ENCODE results near the gene CIZ1. TPM values are rescaled to one million over a fixed set of nuclear protein-coding genes. Genes with fewer than 3 reads are reported as not detected.

The CIZ1 gene
- total and polyA plus RNA-seq, 2 of the 13 experiments (the other 11 are each of a cell fraction or from before 2014, with no cell fraction given): 30.6 to 50.3 TPM

GRCh38 chr9:128159784-128160602 lies 31.4 kb downstream of the CIZ1 start, which contains the start of gene BBLN (continued):
- TF ChIP-seq GPBP1L1 (CRISPR knock-in tag; IDR thresholded peaks at IDR 0.05): no peak
- no peak for TF ChIP-seq NR1H2 (CRISPR knock-in tag; IDR thresholded peaks at IDR 0.05; ENCODE audit: borderline replicate concordance, low read depth)
- no peak for TF ChIP-seq ATF7 (IDR thresholded peaks at IDR 0.05)
- TF ChIP-seq ATF7 (CRISPR knock-in tag; IDR thresholded peaks at IDR 0.05): no peak
- TF ChIP-seq PPARG (CRISPR knock-in tag; conservative IDR thresholded peaks at IDR 0.05): no peak
- TF ChIP-seq ELF4 (CRISPR knock-in tag; IDR thresholded peaks at IDR 0.05; ENCODE audit: borderline replicate concordance): no peak
- TF ChIP-seq ZFP62 (CRISPR knock-in tag; IDR thresholded peaks at IDR 0.05): no peak
- TF ChIP-seq SETDB1 (CRISPR knock-in tag; IDR thresholded peaks at IDR 0.05; ENCODE audit: borderline replicate concordance): no peak
- TF ChIP-seq CHCHD3 (CRISPR knock-in tag; IDR thresholded peaks at IDR 0.05): no peak
- no peak for TF ChIP-seq ADNP (CRISPR knock-in tag; IDR thresholded peaks at IDR 0.05)
- no peak for TF ChIP-seq JUND (CRISPR knock-in tag; IDR thresholded peaks at IDR 0.05)
- no peak; the same call in 1 of the 2 replicates for TF ChIP-seq ZBTB2 (CRISPR knock-in tag; IDR thresholded peaks at IDR 0.05; ENCODE audit: low read depth)
- no peak for TF ChIP-seq ZNF180 (CRISPR knock-in tag; IDR thresholded peaks at IDR 0.05; ENCODE audit: borderline replicate concordance, low read depth)
- TF ChIP-seq PTBP1 (IDR thresholded peaks at IDR 0.05; ENCODE audit: low read depth, low read length, poor library complexity, severe bottlenecking): no peak
- peak; percentile 72 for TF ChIP-seq ZFX (CRISPR knock-in tag; IDR thresholded peaks at IDR 0.05; ENCODE audit: low read depth)
- no peak; the same call in 1 of the 2 replicates for TF ChIP-seq EEA1 (CRISPR knock-in tag; IDR thresholded peaks at IDR 0.05; ENCODE audit: borderline replicate concordance)
- 0 out of 2 replicates have a peak, but pooled peaks have one; percentile 37 for TF ChIP-seq WIZ (CRISPR knock-in tag; IDR thresholded peaks at IDR 0.05)
- TF ChIP-seq UBTF (CRISPR knock-in tag; IDR thresholded peaks at IDR 0.05): peak; percentile 70
- no peak for TF ChIP-seq REPIN1 (CRISPR knock-in tag; IDR thresholded peaks at IDR 0.05; ENCODE audit: borderline replicate concordance, low read depth)
- TF ChIP-seq ZNF749 (CRISPR knock-in tag; IDR thresholded peaks at IDR 0.05; ENCODE audit: borderline replicate concordance): no peak
- TF ChIP-seq ZSCAN12 (CRISPR knock-in tag; IDR thresholded peaks at IDR 0.05): no peak
- no peak for TF ChIP-seq ZBTB8A (CRISPR knock-in tag; IDR thresholded peaks at IDR 0.05; ENCODE audit: borderline replicate concordance, low read depth)
- no peak for TF ChIP-seq NFKBIZ (CRISPR knock-in tag; IDR thresholded peaks at IDR 0.05)
- no peak for TF ChIP-seq ZNF337 (CRISPR knock-in tag; IDR thresholded peaks at IDR 0.05; ENCODE audit: borderline replicate concordance, low read depth)
- no peak for TF ChIP-seq ZNF546 (CRISPR knock-in tag; conservative IDR thresholded peaks at IDR 0.05)
- TF ChIP-seq BRD4 (CRISPR knock-in tag; IDR thresholded peaks at IDR 0.05): no peak

Measured in HepG2 (cell line).